IMR-90 (cell line): ENCODE measurements around the gene CCL5. TPM values are rescaled to one million over a fixed set of nuclear protein-coding genes. Genes with fewer than 3 reads are reported as not detected.

ENCODE experiments used
- ATAC-seq: fragments of 200-7000 bp; cut with Tn5 transposase; 2 replicates; pipeline ENCODE4 v1.9.1; 2020; ENCODE audit warnings: low read depth, mild to moderate bottlenecking, moderate library complexity
- BruUV-seq: library from RNA; stranded (reverse); fragments of 400-500 nt; replicated peaks from 2 replicates; lab custom pipeline; 2021; lab: Mats Ljungman, UMichigan
- CTCF ChIA-PET: fragments of 300-600 bp; formaldehyde crosslinking; extraction: SDS; loops from one replicate; lab custom pipeline; 2021; ENCODE audit warnings: antibody characterized with exemption; lab: Yijun Ruan, JAX
- POLR2A ChIA-PET: fragments of 300-600 bp; sonication (Branson Sonifier 250); formaldehyde crosslinking; loops from one replicate; lab custom pipeline; 2022; ENCODE audit warnings: antibody characterized with exemption; ENCODE audit not compliant: unreplicated experiment; lab: Charles Lee
- DNase-seq: peaks from one replicate; pipeline ENCODE4 v3.0.0; 2013
- H2AFZ ChIP-seq: replicated peaks from 2 replicates; pipeline ENCODE3; 2013; ENCODE audit warnings: low read length, mild to moderate bottlenecking; ENCODE audit not compliant: poor library complexity
- H2AK5ac ChIP-seq: 2 replicates; pipeline ENCODE4 v1.6.1; 2013; ENCODE audit warnings: low read depth, low read length, inconsistent platforms
- H2AK9ac ChIP-seq: replicated peaks from 2 replicates; pipeline ENCODE3; 2013; ENCODE audit warnings: mild to moderate bottlenecking, low read depth, low read length, moderate library complexity; ENCODE audit not compliant: poor library complexity
- H2BK120ac ChIP-seq: 2 replicates; pipeline ENCODE4 v1.6.1; 2013; ENCODE audit warnings: low read depth, low read length, inconsistent platforms
- H2BK15ac ChIP-seq: 3 replicates; pipeline ENCODE4 v1.6.1; 2013; ENCODE audit warnings: low read depth, low read length, inconsistent platforms
- H2BK20ac ChIP-seq: 2 replicates; pipeline ENCODE4 v1.6.1; 2013; ENCODE audit warnings: low read depth, mild to moderate bottlenecking, inconsistent platforms, low read length, moderate library complexity
- H2BK5ac ChIP-seq: 2 replicates; pipeline ENCODE4 v1.6.1; 2013; ENCODE audit warnings: mild to moderate bottlenecking, low read depth, low read length, inconsistent platforms; ENCODE audit not compliant: poor library complexity, severe bottlenecking
- H3K14ac ChIP-seq: replicated peaks from 2 replicates; pipeline ENCODE4 v1.6.1; 2013; ENCODE audit warnings: low read depth, low read length, inconsistent platforms
- H3K18ac ChIP-seq: 2 replicates; pipeline ENCODE4 v1.6.1; 2013; ENCODE audit warnings: low read depth, low read length, control low read depth
- H3K23ac ChIP-seq: 2 replicates; pipeline ENCODE4 v1.6.1; 2013; ENCODE audit warnings: low read depth, low read length, inconsistent platforms
- H3K27ac ChIP-seq: 2 replicates; pipeline ENCODE4 v1.5.1; 2013; ENCODE audit warnings: mild to moderate bottlenecking, control low read depth, low read length; ENCODE audit not compliant: insufficient read depth
- H3K27me3 ChIP-seq: 2 replicates; pipeline ENCODE4 v1.6.1; 2013; ENCODE audit warnings: low read length; ENCODE audit not compliant: control insufficient read depth, insufficient read depth
- H3K36me3 ChIP-seq: 2 replicates; pipeline ENCODE4 v1.6.1; 2013; ENCODE audit warnings: low read length, mixed read lengths; ENCODE audit not compliant: control insufficient read depth, insufficient read depth
- H3K4ac ChIP-seq: 2 replicates; pipeline ENCODE4 v1.6.1; 2013; ENCODE audit warnings: low read depth, low read length, inconsistent platforms
- H3K4me1 ChIP-seq: 2 replicates; pipeline ENCODE4 v1.6.1; 2013; ENCODE audit warnings: low read length, mixed read lengths; ENCODE audit not compliant: control insufficient read depth, insufficient read depth
- H3K4me2 ChIP-seq: 2 replicates; pipeline ENCODE4 v1.6.1; 2013; ENCODE audit warnings: low read depth, mild to moderate bottlenecking, control low read depth, low read length, moderate library complexity
- H3K4me3 ChIP-seq: 2 replicates; pipeline ENCODE4 v1.5.1; 2013; ENCODE audit warnings: low read depth, mild to moderate bottlenecking, control low read depth, low read length, moderate library complexity; ENCODE audit not compliant: insufficient read depth
- H3K56ac ChIP-seq: 2 replicates; pipeline ENCODE4 v1.6.1; 2013; ENCODE audit warnings: low read length, inconsistent platforms; ENCODE audit not compliant: insufficient read depth; ENCODE audit errors: extremely low read depth
- H3K79me1 ChIP-seq, 2 experiments: 2 replicates each; pipeline ENCODE4 v1.6.1; 2013; ENCODE audit warnings: low read length in 2 of 2, inconsistent platforms in 1 of 2, low read depth in 1 of 2
- H3K9ac ChIP-seq: 2 replicates; pipeline ENCODE4 v1.6.1; 2013; ENCODE audit warnings: low read depth, low read length, control low read depth
- H3K9me1 ChIP-seq: 2 replicates; pipeline ENCODE4 v1.6.1; 2013; ENCODE audit warnings: low read length, inconsistent platforms; ENCODE audit not compliant: insufficient read depth
- H3K9me3 ChIP-seq: 2 replicates; pipeline ENCODE4 v1.6.1; 2013; ENCODE audit warnings: low read length; ENCODE audit not compliant: control insufficient read depth, insufficient read depth
- H4K20me1 ChIP-seq: 2 replicates; pipeline ENCODE4 v1.6.1; 2013; ENCODE audit warnings: low read length, inconsistent platforms; ENCODE audit not compliant: insufficient read depth
- H4K5ac ChIP-seq: 2 replicates; pipeline ENCODE4 v1.6.1; 2013; ENCODE audit warnings: mild to moderate bottlenecking, low read depth, low read length, control low read depth
- H4K8ac ChIP-seq, 2 experiments: 2 replicates each; pipeline ENCODE4 v1.6.1; 2013; ENCODE audit warnings: low read depth in 2 of 2, low read length in 2 of 2, control low read depth in 1 of 2, inconsistent platforms in 1 of 2
- H4K91ac ChIP-seq: 2 replicates; pipeline ENCODE4 v1.6.1; 2013; ENCODE audit warnings: low read depth, low read length, inconsistent platforms; ENCODE audit not compliant: insufficient read depth
- BHLHE40 ChIP-seq: fragments of 150-350 bp; IDR thresholded peaks from 2 replicates; pipeline ENCODE4 v1.6.1; 2016; ENCODE audit warnings: mild to moderate bottlenecking, low read depth, low read length
- CEBPB ChIP-seq: IDR thresholded peaks from 2 replicates; pipeline ENCODE4 v1.6.1; 2012; ENCODE audit warnings: low read depth, low read length, improper control_type of control experiment
- CHD1 ChIP-seq: IDR thresholded peaks from 2 replicates; pipeline ENCODE4 v1.6.1; 2012; ENCODE audit warnings: low read depth, low read length, improper control_type of control experiment
- FOS ChIP-seq: fragments of 150-350 bp; IDR thresholded peaks from 2 replicates; pipeline ENCODE4 v1.6.1; 2016; ENCODE audit warnings: low read depth, low read length
- MAFK ChIP-seq: IDR thresholded peaks from 2 replicates; pipeline ENCODE4 v1.6.1; 2012; ENCODE audit warnings: low read depth, low read length, improper control_type of control experiment
- MAZ ChIP-seq: IDR thresholded peaks from 2 replicates; pipeline ENCODE4 v1.6.1; 2012; ENCODE audit warnings: low read depth, mild to moderate bottlenecking, low read length, improper control_type of control experiment, moderate library complexity, borderline replicate concordance
- MXI1 ChIP-seq: IDR thresholded peaks from 2 replicates; pipeline ENCODE4 v1.6.1; 2012; ENCODE audit warnings: low read depth, mild to moderate bottlenecking, low read length, moderate library complexity, borderline replicate concordance
- NFE2L2 ChIP-seq: fragments of 150-350 bp; IDR thresholded peaks from 2 replicates; pipeline ENCODE4 v1.6.1; 2016; ENCODE audit warnings: low read depth, mild to moderate bottlenecking, low read length
- POLR2A ChIP-seq: IDR thresholded peaks from 2 replicates; pipeline ENCODE4 v1.6.1; 2012; ENCODE audit warnings: mild to moderate bottlenecking, low read depth, low read length
- RAD21 ChIP-seq: IDR thresholded peaks from 2 replicates; pipeline ENCODE4 v1.6.1; 2012; ENCODE audit warnings: low read length, improper control_type of control experiment
- RCOR1 ChIP-seq: IDR thresholded peaks from 2 replicates; pipeline ENCODE4 v1.6.1; 2012; ENCODE audit warnings: mild to moderate bottlenecking, low read length, improper control_type of control experiment; ENCODE audit not compliant: insufficient replicate concordance
- RFX5 ChIP-seq: IDR thresholded peaks from 2 replicates; pipeline ENCODE4 v1.8.0; 2012; ENCODE audit warnings: low read depth, mild to moderate bottlenecking, low read length, moderate library complexity
- SMC3 ChIP-seq: fragments of 150-350 bp; IDR thresholded peaks from 2 replicates; pipeline ENCODE4 v1.6.1; 2016; ENCODE audit warnings: low read depth, mild to moderate bottlenecking, antibody characterized with exemption, low read length, moderate library complexity
- WGBS, 2 experiments: methylation state at CpG; one replicate each; pipeline versions ENCODE4 v1.1.5 to v1.1.7; 2013; ENCODE audit warnings: missing lambda C conversion rate in 2 of 2; ENCODE audit not compliant: insufficient read length in 1 of 2; ENCODE audit errors: extremely low coverage in 2 of 2; 5-methylcytosine and 5-hydroxymethylcytosine counted together
- dilution Hi-C: fragments of 300-500 bp; cut with HindIII; formaldehyde crosslinking; loops from one replicate; pipeline ENCODE4 v1.14.3; 2018; ENCODE audit warnings: low sequenced_read_pairs; ENCODE audit not compliant: unreplicated experiment
- in situ Hi-C: fragments of 300-500 bp; cut with MboI; formaldehyde crosslinking; loops from 3 replicates; pipeline ENCODE4 v1.14.3; 2019; ENCODE audit warnings: low sequenced_read_pairs, inconsistent platforms, mixed read lengths
- intact Hi-C: fragments of 100-400 bp; cut with micrococcal nuclease; formaldehyde crosslinking; loops from 2 replicates; pipeline ENCODE4 v1.10.0; 2022
- polyA plus RNA-seq, 3 experiments: library from polyadenylated mRNA; depleted of rRNA; stranded (reverse); fragments of >200 nt; gene quantifications; 2 replicates each; pipeline ENCODE4 v1.2.3, GENCODE V29; 2012; ENCODE audit warnings: low replicate concordance in 1 of 3
- total RNA-seq: library from RNA; depleted of rRNA; stranded (reverse); fragments of >200 nt; gene quantifications from 2 replicates; pipeline ENCODE4 v1.2.3, GENCODE V29; 2012
- TF ChIP-seq, protein P1 (sequence below): conservative IDR thresholded peaks from 2 replicates; pipeline ENCODE4 v1.5.1; 2012; ENCODE audit warnings: mild to moderate bottlenecking, low read depth, low read length, improper control_type of control experiment
- TF ChIP-seq, protein P2 (sequence below): fragments of 150-350 bp; IDR thresholded peaks from 2 replicates; pipeline ENCODE4 v1.6.1; 2017; ENCODE audit warnings: mild to moderate bottlenecking, antibody characterized with exemption, low read length, low read depth
- TF ChIP-seq, protein P3 (sequence below): fragments of 150-350 bp; IDR thresholded peaks from 2 replicates; pipeline ENCODE4 v1.6.1; 2016; ENCODE audit warnings: low read depth, mild to moderate bottlenecking, low read length, moderate library complexity, borderline replicate concordance

CCL5 gene
- total and polyA plus RNA-seq, 2 of the 4 experiments (the other 2 are of a cell fraction): not detected

DNA sequence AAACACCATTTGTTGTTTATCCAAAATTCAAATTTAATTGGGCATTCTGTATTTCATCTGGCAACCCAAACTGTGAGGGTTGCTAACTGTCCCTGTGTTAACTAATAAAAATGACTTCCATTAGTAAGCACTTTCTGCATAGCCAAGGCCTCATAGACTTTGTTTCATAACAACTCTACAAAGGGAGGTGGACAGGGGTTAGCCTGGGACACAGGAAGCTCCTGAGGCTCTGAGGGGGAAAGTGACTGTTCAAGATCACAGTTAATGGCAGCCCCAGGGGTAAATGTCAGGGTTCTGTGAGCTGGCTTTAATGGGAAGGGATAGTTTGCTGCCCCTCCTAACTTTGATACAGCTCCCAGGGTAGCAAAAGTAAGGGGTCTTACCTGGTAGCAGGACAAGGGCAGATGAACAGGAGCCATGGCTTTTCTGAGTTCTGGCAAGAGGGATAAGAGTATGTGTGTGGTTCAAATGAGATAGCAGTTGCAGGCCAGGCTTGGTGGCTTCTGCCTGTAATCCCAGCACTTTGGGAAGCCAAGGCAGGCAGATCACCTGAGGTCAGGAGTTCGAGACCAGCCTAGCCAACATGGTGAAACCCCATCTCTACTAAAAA is 13.7 kb downstream of the CCL5 start:
- WGBS, 2 experiments: no CpG with 5 or more reads among the region's 1 CpG
- Histone ChIP-seq H3K23ac (no peak overlapping the region), H3K79me1 (no peaks in the 10 kb centered on the region), H4K91ac (no peak overlapping the region), H2AK5ac (no peak overlapping the region), H3K9ac (no peak overlapping the region), H3K14ac (no peak overlapping the region), H3K36me3 (no peaks in the 10 kb centered on the region), H3K27ac (no peak overlapping the region), H2AK9ac (no peak overlapping the region), H4K8ac (no peak overlapping the region), H3K4me3 (no peak overlapping the region), H2AFZ (no peak overlapping the region), H2BK120ac (no peak overlapping the region), H3K56ac (no peak overlapping the region), H2BK15ac (no peak overlapping the region), H2BK20ac (no peak overlapping the region), H3K9me3 (no peaks in the 10 kb centered on the region), H3K4ac (no peak overlapping the region), H3K4me2 (no peak overlapping the region), H3K9me1 (no peaks in the 10 kb centered on the region), H3K27me3 (no peaks in the 10 kb centered on the region), H3K18ac (no peak overlapping the region), H2BK5ac (no peak overlapping the region), H3K4me1 (peaks cover 3% of the 10 kb centered on the region; the same call in 1 of the 2 replicates), H4K5ac (no peak overlapping the region), H4K20me1 (no peaks in the 10 kb centered on the region)
- in situ Hi-C loops: no loop called here
- ChIA-PET CTCF (interaction anchor here (0.6 kb wide), 2 partner anchors 335 to 1164 kb away, joined by 3 to 4 read pairs; no protein-coding TSS in a partner anchor), POLR2A (interaction anchor here (0.9 kb wide), 1 partner anchor 322 kb away, joined by 3 read pairs; no protein-coding TSS in a partner anchor)
- TF ChIP-seq NFE2L2 (no peak), RFX5 (no peak), POLR2A (no peak), CEBPB (no peak), MXI1 (no peak), SMC3 (no peak), MAFK (no peak), RCOR1 (no peak), CHD1 (no peak), FOS (no peak), RAD21 (no peak), MAZ (no peak), BHLHE40 (no peak)
- TF ChIP-seq, protein P1, sequence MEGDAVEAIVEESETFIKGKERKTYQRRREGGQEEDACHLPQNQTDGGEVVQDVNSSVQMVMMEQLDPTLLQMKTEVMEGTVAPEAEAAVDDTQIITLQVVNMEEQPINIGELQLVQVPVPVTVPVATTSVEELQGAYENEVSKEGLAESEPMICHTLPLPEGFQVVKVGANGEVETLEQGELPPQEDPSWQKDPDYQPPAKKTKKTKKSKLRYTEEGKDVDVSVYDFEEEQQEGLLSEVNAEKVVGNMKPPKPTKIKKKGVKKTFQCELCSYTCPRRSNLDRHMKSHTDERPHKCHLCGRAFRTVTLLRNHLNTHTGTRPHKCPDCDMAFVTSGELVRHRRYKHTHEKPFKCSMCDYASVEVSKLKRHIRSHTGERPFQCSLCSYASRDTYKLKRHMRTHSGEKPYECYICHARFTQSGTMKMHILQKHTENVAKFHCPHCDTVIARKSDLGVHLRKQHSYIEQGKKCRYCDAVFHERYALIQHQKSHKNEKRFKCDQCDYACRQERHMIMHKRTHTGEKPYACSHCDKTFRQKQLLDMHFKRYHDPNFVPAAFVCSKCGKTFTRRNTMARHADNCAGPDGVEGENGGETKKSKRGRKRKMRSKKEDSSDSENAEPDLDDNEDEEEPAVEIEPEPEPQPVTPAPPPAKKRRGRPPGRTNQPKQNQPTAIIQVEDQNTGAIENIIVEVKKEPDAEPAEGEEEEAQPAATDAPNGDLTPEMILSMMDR: no peak
- TF ChIP-seq, protein P2, sequence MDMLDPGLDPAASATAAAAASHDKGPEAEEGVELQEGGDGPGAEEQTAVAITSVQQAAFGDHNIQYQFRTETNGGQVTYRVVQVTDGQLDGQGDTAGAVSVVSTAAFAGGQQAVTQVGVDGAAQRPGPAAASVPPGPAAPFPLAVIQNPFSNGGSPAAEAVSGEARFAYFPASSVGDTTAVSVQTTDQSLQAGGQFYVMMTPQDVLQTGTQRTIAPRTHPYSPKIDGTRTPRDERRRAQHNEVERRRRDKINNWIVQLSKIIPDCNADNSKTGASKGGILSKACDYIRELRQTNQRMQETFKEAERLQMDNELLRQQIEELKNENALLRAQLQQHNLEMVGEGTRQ: no peak
- TF ChIP-seq, protein P3, sequence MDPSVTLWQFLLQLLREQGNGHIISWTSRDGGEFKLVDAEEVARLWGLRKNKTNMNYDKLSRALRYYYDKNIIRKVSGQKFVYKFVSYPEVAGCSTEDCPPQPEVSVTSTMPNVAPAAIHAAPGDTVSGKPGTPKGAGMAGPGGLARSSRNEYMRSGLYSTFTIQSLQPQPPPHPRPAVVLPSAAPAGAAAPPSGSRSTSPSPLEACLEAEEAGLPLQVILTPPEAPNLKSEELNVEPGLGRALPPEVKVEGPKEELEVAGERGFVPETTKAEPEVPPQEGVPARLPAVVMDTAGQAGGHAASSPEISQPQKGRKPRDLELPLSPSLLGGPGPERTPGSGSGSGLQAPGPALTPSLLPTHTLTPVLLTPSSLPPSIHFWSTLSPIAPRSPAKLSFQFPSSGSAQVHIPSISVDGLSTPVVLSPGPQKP: no peak
- intact Hi-C loops: no loop called here
- dilution Hi-C loops: no loop called here
- DNase-seq (peak; percentile 16), ATAC-seq (peak; percentile 62)
- no TSS peak for BruUV-seq
